ENCODE measurements around the gene HTR2A. TPM values are rescaled to one million over a fixed set of nuclear protein-coding genes. Genes with fewer than 3 reads are reported as not detected.

Gene HTR2A
- total and polyA plus RNA-seq, 2 donors (not counting 3 experiments of a cell fraction or from before 2014, with no cell fraction given) = not detected

- intact Hi-C loops (cut with micrococcal nuclease) (no loop called here), dilution Hi-C loops (cut with MboI; ENCODE audit: extremely low pct_ligation_motif_present, low sequenced_read_pairs) (no loop called here)
- Histone ChIP-seq H3K27me3 (ENCODE audit: control insufficient read depth in 2 of 2, insufficient read depth in 2 of 2, low read length in 2 of 2) (no peaks in the 10 kb centered on the region), H2AFZ (ENCODE audit: low read depth, low read length) (no peak overlapping the region), H3K9ac (replicated peaks; ENCODE audit: extremely low read depth, insufficient read depth, low read length) (no peak overlapping the region), H3K36me3 (ENCODE audit: control insufficient read depth in 2 of 2, extremely low read depth in 1 of 2, insufficient read depth in 2 of 2, low read length in 2 of 2) (no peaks in the 10 kb centered on the region), H3K4me1 (ENCODE audit: control insufficient read depth, extremely low read depth, insufficient read depth, low read length) (no peaks in the 10 kb centered on the region), H3K9me1 (replicated peaks; ENCODE audit: control insufficient read depth, extremely low read depth, insufficient read depth, low read length) (no peaks in the 10 kb centered on the region), H3K27ac (ENCODE audit: insufficient read depth, low read depth, low read length) (no peak overlapping the region), H4K20me1 (replicated peaks; ENCODE audit: control insufficient read depth, extremely low read depth, insufficient read depth, low read length) (no peaks in the 10 kb centered on the region), H3K79me2 (ENCODE audit: control insufficient read depth, insufficient read depth, low read length) (no peaks in the 10 kb centered on the region), H3K4me2 (ENCODE audit: insufficient read depth, low read length) (no peak overlapping the region), H3K9me3 (replicated peaks; ENCODE audit: control insufficient read depth, insufficient read depth, low read length) (no peaks in the 10 kb centered on the region), H3K4me3 (replicated peaks in 1 of 3; ENCODE audit: insufficient read depth in 1 of 3, low read depth in 1 of 3, low read length in 3 of 3) (no peak overlapping the region)
- TF ChIP-seq CTCF (IDR thresholded peaks at IDR 0.05; ENCODE audit: extremely low read depth in 1 of 2, insufficient read depth in 1 of 2, low read depth in 1 of 2, low read length in 2 of 2) (no peak), JUN (IDR thresholded peaks at IDR 0.05; ENCODE audit: borderline replicate concordance, insufficient read depth, insufficient read length, low read depth) (no peak), FOS (IDR thresholded peaks at IDR 0.05; ENCODE audit: borderline replicate concordance, insufficient read depth, low read length) (no peak), EZH2 (IDR thresholded peaks at IDR 0.05; ENCODE audit: borderline replicate concordance, low read depth, low read length, severe bottlenecking) (no peak), GATA2 (IDR thresholded peaks at IDR 0.05; ENCODE audit: insufficient read depth, insufficient read length, low read depth, low read length) (no peak), MYC (IDR thresholded peaks at IDR 0.05; ENCODE audit: low read depth, low read length) (no peak), POLR2A (IDR thresholded peaks at IDR 0.05; ENCODE audit: low read depth, low read length) (no peak), MAX (IDR thresholded peaks at IDR 0.05; ENCODE audit: insufficient read depth, insufficient read length) (no peak), POLR2AphosphoS5 (IDR thresholded peaks at IDR 0.05; ENCODE audit: insufficient read depth, low read depth, low read length) (no peak)
- no peak for DNase-seq (ENCODE audit: low read depth, low spot score)
- no TSS peak for BruUV-seq (replicated peaks)
- CTCF ChIA-PET = no interaction called here
- no peak for FAIRE-seq
- POLR2A ChIA-PET = no interaction called here
These were observed 41.2 kb downstream of the HTR2A start for GRCh38 chr13:46855664-46856063.
